ENCODE results near the gene JUND.

GRCh38 chr19:18269070-18269723 is 12.2 kb downstream of the JUND start:
- TF ChIP-seq, protein P1, sequence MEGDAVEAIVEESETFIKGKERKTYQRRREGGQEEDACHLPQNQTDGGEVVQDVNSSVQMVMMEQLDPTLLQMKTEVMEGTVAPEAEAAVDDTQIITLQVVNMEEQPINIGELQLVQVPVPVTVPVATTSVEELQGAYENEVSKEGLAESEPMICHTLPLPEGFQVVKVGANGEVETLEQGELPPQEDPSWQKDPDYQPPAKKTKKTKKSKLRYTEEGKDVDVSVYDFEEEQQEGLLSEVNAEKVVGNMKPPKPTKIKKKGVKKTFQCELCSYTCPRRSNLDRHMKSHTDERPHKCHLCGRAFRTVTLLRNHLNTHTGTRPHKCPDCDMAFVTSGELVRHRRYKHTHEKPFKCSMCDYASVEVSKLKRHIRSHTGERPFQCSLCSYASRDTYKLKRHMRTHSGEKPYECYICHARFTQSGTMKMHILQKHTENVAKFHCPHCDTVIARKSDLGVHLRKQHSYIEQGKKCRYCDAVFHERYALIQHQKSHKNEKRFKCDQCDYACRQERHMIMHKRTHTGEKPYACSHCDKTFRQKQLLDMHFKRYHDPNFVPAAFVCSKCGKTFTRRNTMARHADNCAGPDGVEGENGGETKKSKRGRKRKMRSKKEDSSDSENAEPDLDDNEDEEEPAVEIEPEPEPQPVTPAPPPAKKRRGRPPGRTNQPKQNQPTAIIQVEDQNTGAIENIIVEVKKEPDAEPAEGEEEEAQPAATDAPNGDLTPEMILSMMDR (conservative IDR thresholded peaks at IDR 0.05; ENCODE audit: low read depth, low read length), result no peak
- TF ChIP-seq POLR2A (IDR thresholded peaks at IDR 0.05; ENCODE audit: low read depth, low read length) (no peak), USF2 (IDR thresholded peaks at IDR 0.05; ENCODE audit: low read depth, low read length) (no peak), RAD21 (IDR thresholded peaks at IDR 0.05; ENCODE audit: low read length) (no peak), MAZ (IDR thresholded peaks at IDR 0.05; ENCODE audit: borderline replicate concordance, low read depth, low read length) (no peak), RFX5 (IDR thresholded peaks at IDR 0.05; ENCODE audit: low read depth, low read length) (no peak), MAFK (IDR thresholded peaks at IDR 0.05; ENCODE audit: low read depth, low read length) (no peak), CEBPB (IDR thresholded peaks at IDR 0.05; ENCODE audit: low read depth, low read length) (no peak), NFE2L2 (IDR thresholded peaks at IDR 0.05; ENCODE audit: low read depth, low read length) (no peak), RCOR1 (IDR thresholded peaks at IDR 0.05; ENCODE audit: insufficient replicate concordance, low read length) (no peak), SMC3 (IDR thresholded peaks at IDR 0.05; ENCODE audit: low read depth, low read length) (no peak), BHLHE40 (IDR thresholded peaks at IDR 0.05; ENCODE audit: low read depth, low read length) (no peak)
- TF ChIP-seq, protein P2, sequence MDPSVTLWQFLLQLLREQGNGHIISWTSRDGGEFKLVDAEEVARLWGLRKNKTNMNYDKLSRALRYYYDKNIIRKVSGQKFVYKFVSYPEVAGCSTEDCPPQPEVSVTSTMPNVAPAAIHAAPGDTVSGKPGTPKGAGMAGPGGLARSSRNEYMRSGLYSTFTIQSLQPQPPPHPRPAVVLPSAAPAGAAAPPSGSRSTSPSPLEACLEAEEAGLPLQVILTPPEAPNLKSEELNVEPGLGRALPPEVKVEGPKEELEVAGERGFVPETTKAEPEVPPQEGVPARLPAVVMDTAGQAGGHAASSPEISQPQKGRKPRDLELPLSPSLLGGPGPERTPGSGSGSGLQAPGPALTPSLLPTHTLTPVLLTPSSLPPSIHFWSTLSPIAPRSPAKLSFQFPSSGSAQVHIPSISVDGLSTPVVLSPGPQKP (IDR thresholded peaks at IDR 0.05; ENCODE audit: borderline replicate concordance, low read depth, low read length), result no peak
